HEK293 (cell line): ENCODE measurements around the gene ERBB4.

Experiments
- KLF8 ChIP-seq: fragments of 450-650 bp; formaldehyde crosslinking; IDR thresholded peaks from 2 replicates; pipeline ENCODE4 v1.5.1; 2016; ENCODE audit warnings: missing biosample characterization, missing genetic modification characterization
- ZBTB8A ChIP-seq: fragments of 450-650 bp; formaldehyde crosslinking; IDR thresholded peaks from 2 replicates; pipeline ENCODE4 v1.5.1; 2016; ENCODE audit warnings: missing biosample characterization, missing genetic modification characterization
- ZNF146 ChIP-seq: fragments of 450-650 bp; formaldehyde crosslinking; IDR thresholded peaks from 2 replicates; pipeline ENCODE4 v1.5.1; 2016; ENCODE audit warnings: missing biosample characterization, missing genetic modification characterization
- ZNF292 ChIP-seq: fragments of 450-650 bp; formaldehyde crosslinking; IDR thresholded peaks from 2 replicates; pipeline ENCODE4 v1.5.1; 2016; ENCODE audit warnings: low read depth, missing biosample characterization, missing genetic modification characterization, borderline replicate concordance
- ZNF629 ChIP-seq: fragments of 450-650 bp; formaldehyde crosslinking; IDR thresholded peaks from 2 replicates; pipeline ENCODE4 v1.5.1; 2017; ENCODE audit warnings: missing biosample characterization, missing genetic modification characterization
- TF ChIP-seq, protein P1 (sequence below): fragments of 450-650 bp; formaldehyde crosslinking; IDR thresholded peaks from 2 replicates; pipeline ENCODE4 v1.5.1; 2016; ENCODE audit warnings: missing biosample characterization, missing genetic modification characterization

DNA sequence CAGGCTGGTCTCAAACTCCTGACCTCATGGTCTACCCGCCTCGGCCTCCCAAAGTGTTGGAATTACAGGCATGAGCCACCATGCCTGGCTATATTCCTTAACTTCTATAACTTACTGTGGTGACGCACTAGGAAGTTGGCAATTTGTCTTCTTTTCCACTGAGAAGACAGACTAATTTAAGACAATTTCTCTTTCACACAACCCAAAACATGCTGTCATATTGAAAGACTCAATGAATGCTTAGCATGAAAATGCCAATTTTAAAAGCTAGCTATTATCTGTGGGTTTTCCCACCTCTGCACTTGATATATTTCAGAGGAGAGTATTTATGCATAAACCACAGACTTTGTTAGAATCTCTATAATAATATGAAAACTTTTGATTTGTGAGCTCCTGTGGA is 84.5 kb downstream of the ERBB4 start:
- no peak for TF ChIP-seq ZNF292 (tag by site-specific recombination)
- TF ChIP-seq, protein P1, sequence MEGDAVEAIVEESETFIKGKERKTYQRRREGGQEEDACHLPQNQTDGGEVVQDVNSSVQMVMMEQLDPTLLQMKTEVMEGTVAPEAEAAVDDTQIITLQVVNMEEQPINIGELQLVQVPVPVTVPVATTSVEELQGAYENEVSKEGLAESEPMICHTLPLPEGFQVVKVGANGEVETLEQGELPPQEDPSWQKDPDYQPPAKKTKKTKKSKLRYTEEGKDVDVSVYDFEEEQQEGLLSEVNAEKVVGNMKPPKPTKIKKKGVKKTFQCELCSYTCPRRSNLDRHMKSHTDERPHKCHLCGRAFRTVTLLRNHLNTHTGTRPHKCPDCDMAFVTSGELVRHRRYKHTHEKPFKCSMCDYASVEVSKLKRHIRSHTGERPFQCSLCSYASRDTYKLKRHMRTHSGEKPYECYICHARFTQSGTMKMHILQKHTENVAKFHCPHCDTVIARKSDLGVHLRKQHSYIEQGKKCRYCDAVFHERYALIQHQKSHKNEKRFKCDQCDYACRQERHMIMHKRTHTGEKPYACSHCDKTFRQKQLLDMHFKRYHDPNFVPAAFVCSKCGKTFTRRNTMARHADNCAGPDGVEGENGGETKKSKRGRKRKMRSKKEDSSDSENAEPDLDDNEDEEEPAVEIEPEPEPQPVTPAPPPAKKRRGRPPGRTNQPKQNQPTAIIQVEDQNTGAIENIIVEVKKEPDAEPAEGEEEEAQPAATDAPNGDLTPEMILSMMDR (tag by site-specific recombination): no peak
- no peak for TF ChIP-seq ZNF146 (tag by site-specific recombination)
- no peak for TF ChIP-seq ZBTB8A (tag by site-specific recombination)
- no peak for TF ChIP-seq KLF8 (tag by site-specific recombination)
- TF ChIP-seq ZNF629 (tag by site-specific recombination): no peak
